Gastrocnemius medialis (tissue), 4 donors: ENCODE results near the gene VPS16.

Experiments
- CTCF ChIP-seq, 5 experiments: fragments of 450-650 bp in 3 of 5; fragments of 200-600 bp in 2 of 5; sonication (generic) in 2 of 5; IDR thresholded peaks in 4 of 5; conservative IDR thresholded peaks in 1 of 5; 1 replicate in 4 of 5; 2 replicates in 1 of 5; pipeline ENCODE4 v1.5.1; 2016 to 2019; ENCODE audit warnings: antibody characterized with exemption in 5 of 5, mild to moderate bottlenecking in 3 of 5, moderate library complexity in 3 of 5
- POLR2A ChIP-seq, 2 donors: fragments of 450-650 bp; IDR thresholded peaks; one replicate each; pipeline ENCODE4 v1.6.1; 2017; ENCODE audit warnings: antibody characterized with exemption in 2 of 2, mild to moderate bottlenecking in 2 of 2, moderate library complexity in 2 of 2

GRCh38 chr20:2800521-2801285, 39.8 kb upstream of the VPS16 start, which contains the start of gene CPXM1:
- TF ChIP-seq CTCF (IDR thresholded peaks at IDR 0.05 in 4 of 5, conservative IDR thresholded peaks at IDR 0.05 in 1 of 5) (no peak), POLR2A (IDR thresholded peaks at IDR 0.05) (no peak)
